Measurements from ENCODE around the gene USP32. TPM values are rescaled to one million over a fixed set of nuclear protein-coding genes. Genes with fewer than 3 reads are reported as not detected.

USP32 gene
- total RNA-seq, 3 donors from 2014 or later (not counting 1 experiment from before 2014, with no cell fraction given): 41.3 to 68.5 (median 41.7) TPM

DNA sequence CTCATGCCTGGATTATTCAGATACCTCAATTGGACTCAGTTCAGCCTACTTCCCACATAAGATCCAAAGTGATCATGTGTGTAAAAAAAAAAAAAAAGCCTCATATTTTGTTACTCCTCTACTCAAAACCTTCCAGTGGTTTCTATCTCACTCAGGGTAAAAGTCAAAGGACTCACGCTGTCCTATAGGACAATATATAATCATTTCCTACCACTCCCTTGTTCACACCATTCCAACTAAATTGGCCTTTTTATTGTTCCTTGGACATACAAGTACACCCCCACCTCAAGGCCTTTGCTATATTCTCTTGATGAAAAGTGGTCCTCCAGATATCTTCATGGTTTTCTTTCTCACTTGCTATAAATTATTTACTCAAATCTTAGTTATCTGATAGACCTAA, 99.2 kb downstream of the USP32 start:
- Histone ChIP-seq H3K27ac (ENCODE audit: low read length) (no peak overlapping the region), H3K4me1 (ENCODE audit: control insufficient read depth, insufficient read depth, low read length) (no peaks in the 10 kb centered on the region), H3K4me3 (ENCODE audit: low read length) (no peak overlapping the region), H3K36me3 (ENCODE audit: control insufficient read depth, insufficient read depth, low read length) (peaks cover 20% of the 10 kb centered on the region), H3K27me3 (ENCODE audit: control insufficient read depth, insufficient read depth, low read length) (no peaks in the 10 kb centered on the region), H3K9me3 (ENCODE audit: control insufficient read depth, insufficient read depth, low read length) (no peaks in the 10 kb centered on the region)
- intact Hi-C loops (cut with micrococcal nuclease): no loop called here
- ATAC-seq (no peak), DNase-seq (no peak)
- no peaks in the 10 kb centered on the region for H3K9me3 Mint-ChIP-seq
- TF ChIP-seq, protein P1, sequence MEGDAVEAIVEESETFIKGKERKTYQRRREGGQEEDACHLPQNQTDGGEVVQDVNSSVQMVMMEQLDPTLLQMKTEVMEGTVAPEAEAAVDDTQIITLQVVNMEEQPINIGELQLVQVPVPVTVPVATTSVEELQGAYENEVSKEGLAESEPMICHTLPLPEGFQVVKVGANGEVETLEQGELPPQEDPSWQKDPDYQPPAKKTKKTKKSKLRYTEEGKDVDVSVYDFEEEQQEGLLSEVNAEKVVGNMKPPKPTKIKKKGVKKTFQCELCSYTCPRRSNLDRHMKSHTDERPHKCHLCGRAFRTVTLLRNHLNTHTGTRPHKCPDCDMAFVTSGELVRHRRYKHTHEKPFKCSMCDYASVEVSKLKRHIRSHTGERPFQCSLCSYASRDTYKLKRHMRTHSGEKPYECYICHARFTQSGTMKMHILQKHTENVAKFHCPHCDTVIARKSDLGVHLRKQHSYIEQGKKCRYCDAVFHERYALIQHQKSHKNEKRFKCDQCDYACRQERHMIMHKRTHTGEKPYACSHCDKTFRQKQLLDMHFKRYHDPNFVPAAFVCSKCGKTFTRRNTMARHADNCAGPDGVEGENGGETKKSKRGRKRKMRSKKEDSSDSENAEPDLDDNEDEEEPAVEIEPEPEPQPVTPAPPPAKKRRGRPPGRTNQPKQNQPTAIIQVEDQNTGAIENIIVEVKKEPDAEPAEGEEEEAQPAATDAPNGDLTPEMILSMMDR (IDR thresholded peaks at IDR 0.05): no peak
- H3K27ac Mint-ChIP-seq: no peak overlapping the region
- WGBS (ENCODE audit: insufficient coverage): 96% methylated on average over 1 of the region's 1 CpG
- H3K36me3 Mint-ChIP-seq: no peaks in the 10 kb centered on the region
- H3K27me3 Mint-ChIP-seq (ENCODE audit: low read depth in 2 of 2): no peaks in the 10 kb centered on the region
- H3K4me1 Mint-ChIP-seq: peaks cover 9 to 14% of the 10 kb centered on the region in 2 donors
- no peak overlapping the region for H3K4me3 Mint-ChIP-seq

- no peak overlapping the region for H3K27ac Mint-ChIP-seq
- Histone ChIP-seq H3K27me3 (ENCODE audit: control insufficient read depth, insufficient read depth, low read length) (no peaks in the 10 kb centered on the region), H3K27ac (ENCODE audit: low read length) (no peak overlapping the region), H3K4me1 (ENCODE audit: control insufficient read depth, insufficient read depth, low read length) (no peaks in the 10 kb centered on the region), H3K9me3 (ENCODE audit: control insufficient read depth, insufficient read depth, low read length) (no peaks in the 10 kb centered on the region), H3K36me3 (ENCODE audit: control insufficient read depth, insufficient read depth, low read length) (peaks cover 10% of the 10 kb centered on the region), H3K4me3 (ENCODE audit: low read length) (no peak overlapping the region)
- no peak overlapping the region for H3K4me3 Mint-ChIP-seq
- H3K4me1 Mint-ChIP-seq: peaks cover 0 to 11% of the 10 kb centered on the region in 2 donors
- no peak for DNase-seq
- no peaks in the 10 kb centered on the region for H3K9me3 Mint-ChIP-seq
- no peaks in the 10 kb centered on the region for H3K36me3 Mint-ChIP-seq
- intact Hi-C loops (cut with micrococcal nuclease): no loop called here
- H3K27me3 Mint-ChIP-seq (ENCODE audit: low read depth in 2 of 2): no peaks in the 10 kb centered on the region
- TF ChIP-seq, protein P1 (IDR thresholded peaks at IDR 0.05): no peak
- WGBS (ENCODE audit: insufficient coverage): 100% methylated on average over 1 of the region's 1 CpG
- ATAC-seq: no peak
Measured at GRCh38 chr17:60284709-60285108, 107.2 kb downstream of the USP32 start.

- peaks cover 0 to 11% of the 10 kb centered on the region in 2 donors for H3K4me1 Mint-ChIP-seq
- Histone ChIP-seq H3K9me3 (ENCODE audit: control insufficient read depth, insufficient read depth, low read length) (no peaks in the 10 kb centered on the region), H3K4me3 (ENCODE audit: low read length) (no peak overlapping the region), H3K36me3 (ENCODE audit: control insufficient read depth, insufficient read depth, low read length) (peaks cover 10% of the 10 kb centered on the region), H3K27ac (ENCODE audit: low read length) (no peak overlapping the region), H3K27me3 (ENCODE audit: control insufficient read depth, insufficient read depth, low read length) (no peaks in the 10 kb centered on the region), H3K4me1 (ENCODE audit: control insufficient read depth, insufficient read depth, low read length) (no peaks in the 10 kb centered on the region)
- H3K4me3 Mint-ChIP-seq: no peak overlapping the region
- no peaks in the 10 kb centered on the region for H3K27me3 Mint-ChIP-seq (ENCODE audit: low read depth in 2 of 2)
- H3K9me3 Mint-ChIP-seq: no peaks in the 10 kb centered on the region
- DNase-seq (no peak), ATAC-seq (no peak)
- TF ChIP-seq, protein P1 (IDR thresholded peaks at IDR 0.05): no peak
- H3K36me3 Mint-ChIP-seq: no peaks in the 10 kb centered on the region
- WGBS (ENCODE audit: insufficient coverage): 100% methylated on average over 3 of the region's 3 CpGs
- no peak overlapping the region for H3K27ac Mint-ChIP-seq
- intact Hi-C loops (cut with micrococcal nuclease): no loop called here
Measured at GRCh38 chr17:60283816-60284215, 108.1 kb downstream of the USP32 start.

DNA sequence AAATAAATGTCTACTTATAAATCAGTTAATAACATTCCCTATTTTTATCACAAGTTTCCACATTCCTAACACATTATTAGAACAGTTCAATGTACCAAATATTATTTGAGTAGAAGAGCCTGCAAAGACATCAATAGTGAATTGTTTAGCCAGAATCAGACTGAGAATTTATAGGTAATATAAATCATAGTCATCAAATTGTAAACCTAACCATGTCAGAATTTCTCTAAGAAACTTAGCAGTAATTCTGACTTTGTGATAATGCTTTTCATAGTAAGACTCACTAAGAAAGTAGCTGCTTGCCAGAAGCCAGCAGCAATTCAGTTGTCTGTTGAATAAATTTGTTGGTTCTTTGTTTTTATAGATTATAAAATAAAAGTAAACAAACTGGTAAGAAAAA, 111.3 kb downstream of the USP32 start:
- Mint-ChIP-seq H3K9me3 (no peaks in the 10 kb centered on the region), H3K27ac (no peak overlapping the region), H3K36me3 (no peaks in the 10 kb centered on the region), H3K4me3 (no peak overlapping the region), H3K4me1 (peaks cover 0 to 4% of the 10 kb centered on the region in 2 donors), H3K27me3 (ENCODE audit: low read depth in 2 of 2) (no peaks in the 10 kb centered on the region)
- TF ChIP-seq, protein P1 (IDR thresholded peaks at IDR 0.05): no peak
- DNase-seq: no peak
- intact Hi-C loops (cut with micrococcal nuclease): no loop called here
- no peaks in the 10 kb centered on the region for H3K4me1 ChIP-seq (ENCODE audit: control insufficient read depth, insufficient read depth, low read length)
- no peak overlapping the region for H3K4me3 ChIP-seq (ENCODE audit: low read length)
- no peaks in the 10 kb centered on the region for H3K36me3 ChIP-seq (ENCODE audit: control insufficient read depth, insufficient read depth, low read length)
- no peak for ATAC-seq
- no peak overlapping the region for H3K27ac ChIP-seq (ENCODE audit: low read length)
- H3K27me3 ChIP-seq (ENCODE audit: control insufficient read depth, insufficient read depth, low read length): no peaks in the 10 kb centered on the region
- H3K9me3 ChIP-seq (ENCODE audit: control insufficient read depth, insufficient read depth, low read length): no peaks in the 10 kb centered on the region
